ENCODE results near the gene BACE2. TPM values are rescaled to one million over a fixed set of nuclear protein-coding genes. Genes with fewer than 3 reads are reported as not detected.
"Not testable (repeated sequence)": the region's sequence is repeated elsewhere in the genome, so short reads cannot be mapped to it uniquely, and the experiment has no call there.

BACE2 gene
- total and polyA plus RNA-seq, 2 of the 4 experiments (the other 2 are of a cell fraction): 17.0 to 35.5 TPM

DNA sequence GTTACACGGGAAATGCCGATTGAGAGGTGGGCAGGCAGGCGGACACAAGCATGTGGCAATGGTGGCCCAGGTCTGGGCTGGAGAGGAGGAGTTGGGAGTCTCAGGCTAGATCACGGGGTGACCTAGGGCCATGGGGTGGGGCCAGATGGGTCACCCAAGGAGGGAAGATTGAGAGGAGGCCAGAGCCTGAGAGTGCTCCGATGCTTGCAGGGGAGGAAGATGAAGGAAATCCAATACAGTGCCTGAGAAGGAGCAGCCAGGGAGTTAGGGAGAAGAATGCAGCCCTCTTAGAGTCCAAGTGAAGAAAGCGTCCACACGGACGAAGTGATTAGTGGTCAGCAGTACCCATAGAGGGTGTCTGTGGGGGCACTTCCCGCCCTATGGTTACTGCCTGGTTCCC, 87.2 kb downstream of the BACE2 start:
- Histone ChIP-seq H2AFZ (replicated peaks; ENCODE audit: low read length, poor library complexity) (no peak overlapping the region), H3K27ac (ENCODE audit: insufficient read depth, low read length) (no peak overlapping the region), H2BK20ac (ENCODE audit: low read depth, low read length) (no peak overlapping the region; the same call in 1 of the 2 replicates), H2AK5ac (ENCODE audit: low read depth, low read length) (peak overlapping the region; percentile 24; the same call in 1 of the 2 replicates), H3K9ac (ENCODE audit: low read depth, low read length) (no peak overlapping the region), H3K14ac (replicated peaks; ENCODE audit: low read depth, low read length) (0 out of 2 replicates have a peak overlapping the region, but pooled peaks have one; percentile 8), H2BK120ac (ENCODE audit: low read depth, low read length) (peak overlapping the region; percentile 34; the same call in 1 of the 2 replicates), H4K91ac (ENCODE audit: insufficient read depth, low read depth, low read length) (no peak overlapping the region), H2BK5ac (ENCODE audit: low read depth, low read length, poor library complexity, severe bottlenecking) (no peak overlapping the region), H3K36me3 (ENCODE audit: control insufficient read depth, insufficient read depth, low read length) (peaks cover 1% of the 10 kb centered on the region; the same call in 1 of the 2 replicates), H2AK9ac (replicated peaks; ENCODE audit: low read depth, low read length, poor library complexity) (peak overlapping the region; percentile 65), H3K56ac (ENCODE audit: extremely low read depth, insufficient read depth, low read length) (no peak overlapping the region), H3K23ac (ENCODE audit: low read depth, low read length) (no peak overlapping the region), H3K4me1 (ENCODE audit: control insufficient read depth, insufficient read depth, low read length) (peaks cover 15% of the 10 kb centered on the region), H4K5ac (ENCODE audit: low read depth, low read length) (no peak overlapping the region), H3K9me1 (ENCODE audit: insufficient read depth, low read length) (peaks cover 13% of the 10 kb centered on the region), H2BK15ac (ENCODE audit: low read depth, low read length) (no peak overlapping the region), H3K18ac (ENCODE audit: low read depth, low read length) (no peak overlapping the region), H3K9me3 (ENCODE audit: control insufficient read depth, insufficient read depth, low read length) (peaks cover 7% of the 10 kb centered on the region), H4K8ac (ENCODE audit: low read depth in 2 of 2, low read length in 2 of 2) (no peak overlapping the region), H3K27me3 (ENCODE audit: control insufficient read depth, insufficient read depth, low read length) (no peaks in the 10 kb centered on the region), H3K4me2 (ENCODE audit: low read depth, low read length) (no peak overlapping the region), H4K20me1 (ENCODE audit: insufficient read depth, low read length) (no peaks in the 10 kb centered on the region), H3K4ac (ENCODE audit: low read depth, low read length) (no peak overlapping the region), H3K79me1 (ENCODE audit: low read depth in 1 of 2, low read length in 2 of 2) (no peaks in the 10 kb centered on the region; a peak in 1 of 4 replicates), H3K4me3 (ENCODE audit: insufficient read depth, low read depth, low read length) (no peak overlapping the region)
- intact Hi-C loops (cut with micrococcal nuclease) (no loop called here), dilution Hi-C loops (cut with HindIII; ENCODE audit: low sequenced_read_pairs, unreplicated experiment) (no loop called here), in situ Hi-C loops (cut with MboI; ENCODE audit: low sequenced_read_pairs) (no loop called here)
- TF ChIP-seq CHD1 (IDR thresholded peaks at IDR 0.05; ENCODE audit: low read depth, low read length) (no peak), NFE2L2 (IDR thresholded peaks at IDR 0.05; ENCODE audit: low read depth, low read length) (no peak), SMC3 (IDR thresholded peaks at IDR 0.05; ENCODE audit: low read depth, low read length) (no peak), RAD21 (IDR thresholded peaks at IDR 0.05; ENCODE audit: low read length) (no peak), CEBPB (IDR thresholded peaks at IDR 0.05; ENCODE audit: low read depth, low read length) (no peak)
- TF ChIP-seq, protein P1, sequence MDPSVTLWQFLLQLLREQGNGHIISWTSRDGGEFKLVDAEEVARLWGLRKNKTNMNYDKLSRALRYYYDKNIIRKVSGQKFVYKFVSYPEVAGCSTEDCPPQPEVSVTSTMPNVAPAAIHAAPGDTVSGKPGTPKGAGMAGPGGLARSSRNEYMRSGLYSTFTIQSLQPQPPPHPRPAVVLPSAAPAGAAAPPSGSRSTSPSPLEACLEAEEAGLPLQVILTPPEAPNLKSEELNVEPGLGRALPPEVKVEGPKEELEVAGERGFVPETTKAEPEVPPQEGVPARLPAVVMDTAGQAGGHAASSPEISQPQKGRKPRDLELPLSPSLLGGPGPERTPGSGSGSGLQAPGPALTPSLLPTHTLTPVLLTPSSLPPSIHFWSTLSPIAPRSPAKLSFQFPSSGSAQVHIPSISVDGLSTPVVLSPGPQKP (IDR thresholded peaks at IDR 0.05; ENCODE audit: borderline replicate concordance, low read depth, low read length): no peak
- ChIA-PET CTCF (interaction anchor here (0.6 kb wide), 1 partner anchor 520 kb away, joined by 3 read pairs; no protein-coding TSS in a partner anchor), POLR2A (ENCODE audit: unreplicated experiment) (no interaction called here)
- DNase-seq (no peak), ATAC-seq (ENCODE audit: low read depth) (no peak)
- BruUV-seq (replicated peaks): no TSS peak
- 97% methylated on average over 3 of the region's 9 CpGs; no CpG with 5 or more reads in 1 of the 2 experiments for WGBS, 2 experiments (ENCODE audit: extremely low coverage in 2 of 2, insufficient read length in 1 of 2)

DNA sequence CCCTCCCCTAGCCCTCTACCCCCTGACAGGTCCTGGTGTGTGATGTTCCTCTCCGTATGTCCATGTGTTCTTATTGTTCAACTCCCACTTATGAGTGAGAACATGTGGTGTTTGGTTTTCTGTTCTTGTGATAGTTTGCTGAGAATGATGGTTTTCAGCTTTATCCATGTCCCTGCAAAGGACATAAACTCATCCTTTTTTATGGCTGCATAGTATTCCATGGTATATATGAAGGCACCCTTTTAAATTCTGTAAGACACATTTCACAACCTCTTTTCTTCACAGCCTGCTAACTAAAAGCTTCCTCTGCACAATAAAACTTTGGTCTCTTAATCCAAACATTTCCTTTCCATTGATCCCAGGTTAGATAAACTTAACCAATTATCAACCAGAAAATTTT, 88.3 kb downstream of the BACE2 start:
- H3K4me2 ChIP-seq (ENCODE audit: low read depth, low read length); BruUV-seq (replicated peaks); H3K27me3 ChIP-seq (ENCODE audit: control insufficient read depth, insufficient read depth, low read length); ATAC-seq (ENCODE audit: low read depth); H2AK5ac ChIP-seq (ENCODE audit: low read depth, low read length); intact Hi-C loops (cut with micrococcal nuclease); H3K14ac ChIP-seq (replicated peaks; ENCODE audit: low read depth, low read length); H4K5ac ChIP-seq (ENCODE audit: low read depth, low read length); H3K36me3 ChIP-seq (ENCODE audit: control insufficient read depth, insufficient read depth, low read length); H4K8ac ChIP-seq (ENCODE audit: low read depth in 2 of 2, low read length in 2 of 2); H3K23ac ChIP-seq (ENCODE audit: low read depth, low read length); H4K20me1 ChIP-seq (ENCODE audit: insufficient read depth, low read length); H2BK15ac ChIP-seq (ENCODE audit: low read depth, low read length); H2AK9ac ChIP-seq (replicated peaks; ENCODE audit: low read depth, low read length, poor library complexity); H3K4ac ChIP-seq (ENCODE audit: low read depth, low read length); H3K9ac ChIP-seq (ENCODE audit: low read depth, low read length); H3K4me1 ChIP-seq (ENCODE audit: control insufficient read depth, insufficient read depth, low read length); H2BK120ac ChIP-seq (ENCODE audit: low read depth, low read length); H3K56ac ChIP-seq (ENCODE audit: extremely low read depth, insufficient read depth, low read length); POLR2A ChIA-PET (ENCODE audit: unreplicated experiment); in situ Hi-C loops (cut with MboI; ENCODE audit: low sequenced_read_pairs); H3K27ac ChIP-seq (ENCODE audit: insufficient read depth, low read length); H3K79me1 ChIP-seq (ENCODE audit: low read depth in 1 of 2, low read length in 2 of 2); H3K9me3 ChIP-seq (ENCODE audit: control insufficient read depth, insufficient read depth, low read length); H3K18ac ChIP-seq (ENCODE audit: low read depth, low read length); H3K4me3 ChIP-seq (ENCODE audit: insufficient read depth, low read depth, low read length); H4K91ac ChIP-seq (ENCODE audit: insufficient read depth, low read depth, low read length); H3K9me1 ChIP-seq (ENCODE audit: insufficient read depth, low read length); H2BK5ac ChIP-seq (ENCODE audit: low read depth, low read length, poor library complexity, severe bottlenecking); H2BK20ac ChIP-seq (ENCODE audit: low read depth, low read length); DNase-seq; dilution Hi-C loops (cut with HindIII; ENCODE audit: low sequenced_read_pairs, unreplicated experiment); CTCF ChIA-PET; H2AFZ ChIP-seq (replicated peaks; ENCODE audit: low read length, poor library complexity): not testable (repeated sequence)
- WGBS, 2 experiments (ENCODE audit: extremely low coverage in 2 of 2, insufficient read length in 1 of 2): no CpG with 5 or more reads among the region's 1 CpG

Measured in IMR-90 (cell line).